ENCODE data around the gene C1QTNF3. TPM values are rescaled to one million over a fixed set of nuclear protein-coding genes. Genes with fewer than 3 reads are reported as not detected.

C1QTNF3 gene
- total RNA-seq, 1 donor from 2014 or later, result 11.7 TPM

- no peak for DNase-seq
These were observed 47.1 kb downstream of the C1QTNF3 start for GRCh38 chr5:33995865-33996264.

DNA sequence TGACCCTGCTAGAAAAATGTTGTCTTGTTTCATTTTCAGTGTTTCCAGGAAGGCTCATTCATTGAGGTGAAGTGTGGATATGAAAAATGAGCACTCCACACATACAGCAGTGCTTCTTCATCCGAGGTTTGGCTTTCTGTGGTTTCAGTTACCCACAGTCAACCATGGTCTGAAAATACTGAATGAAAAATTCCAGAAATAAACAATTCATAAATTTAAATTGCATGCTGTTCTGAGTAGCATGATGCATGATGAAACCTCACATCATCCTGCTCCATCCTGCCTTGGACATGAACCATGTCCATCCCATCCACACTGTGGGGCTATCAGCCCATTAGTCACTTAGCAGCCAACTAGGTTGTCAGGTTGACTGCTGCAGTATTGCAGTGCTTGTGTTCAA, 48.2 kb downstream of the C1QTNF3 start:
- no peak for DNase-seq

GRCh38 chr5:33992864-33993263, 50.1 kb downstream of the C1QTNF3 start:
- no peak for DNase-seq

DNA sequence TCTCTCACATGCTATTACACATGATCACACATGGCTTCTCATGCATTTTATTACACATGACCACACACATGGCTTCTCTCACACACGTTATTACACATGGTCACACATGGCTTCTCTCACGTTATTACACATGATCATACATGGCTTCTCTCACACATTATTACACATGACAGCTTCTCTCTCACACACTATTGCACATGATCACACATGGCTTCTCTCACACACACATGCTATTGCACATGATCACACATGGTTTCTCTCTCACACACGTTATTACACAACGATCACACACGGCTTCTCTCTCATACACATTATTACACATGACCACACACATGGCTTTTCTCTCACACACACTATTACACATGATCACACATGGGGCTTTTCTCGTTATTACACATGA, 57.6 kb downstream of the C1QTNF3 start:
- DNase-seq, result no peak

DNA sequence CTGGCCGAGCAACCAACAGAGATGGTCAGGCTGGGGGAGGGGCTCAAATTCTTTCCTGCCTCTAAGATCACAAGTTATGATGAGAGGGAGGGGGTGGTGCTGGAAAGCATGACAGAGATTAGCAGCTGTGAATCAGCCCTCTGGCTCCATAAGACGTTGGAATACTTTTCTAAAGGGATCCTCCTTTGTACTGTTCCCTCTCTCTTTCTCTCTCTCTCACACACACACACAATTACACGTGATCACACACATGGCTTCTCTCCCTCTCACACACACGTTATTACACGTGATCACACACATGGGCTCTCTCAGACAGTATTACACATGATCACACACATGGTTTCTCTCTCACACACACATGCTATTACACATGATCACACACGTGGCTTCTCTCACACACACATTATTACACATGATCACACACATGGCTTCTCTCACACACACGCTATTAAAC, 58.3 kb downstream of the C1QTNF3 start, which contains the start of gene SLC45A2:
Gene SLC45A2, minus strand, starts transcription at position 23 of the 454 bp plus-strand sequence. CDS start 110 bp downstream, outside the sequence.
- no peak for DNase-seq

DNA sequence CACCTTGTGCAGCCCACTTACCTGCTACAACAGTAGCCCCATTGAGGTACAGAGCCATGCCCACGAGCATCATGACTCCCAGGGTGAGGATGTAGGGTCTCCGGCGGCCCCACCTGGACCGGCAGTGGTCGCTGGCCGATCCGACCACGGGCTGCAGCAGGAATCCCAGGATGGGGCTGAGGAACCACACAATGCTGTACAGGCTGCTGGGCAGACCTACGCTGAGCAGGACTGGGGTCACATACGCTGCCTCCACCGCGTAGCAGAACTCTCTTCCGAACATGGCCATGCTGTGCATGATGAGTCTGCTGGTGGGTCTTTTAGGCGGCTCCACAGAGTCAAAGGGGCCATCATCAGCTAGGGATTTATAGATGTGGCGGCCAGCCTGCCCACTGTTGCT, 58.8 kb downstream of the C1QTNF3 start:
- no peak for DNase-seq

- no peak for DNase-seq
These were observed 61.4 kb downstream of the C1QTNF3 start for GRCh38 chr5:33981408-33982162.

GRCh38 chr5:33980030-33980429, 63.0 kb downstream of the C1QTNF3 start:
- no peak for DNase-seq

GRCh38 chr5:33978306-33978705, 64.7 kb downstream of the C1QTNF3 start:
- DNase-seq, result no peak

DNA sequence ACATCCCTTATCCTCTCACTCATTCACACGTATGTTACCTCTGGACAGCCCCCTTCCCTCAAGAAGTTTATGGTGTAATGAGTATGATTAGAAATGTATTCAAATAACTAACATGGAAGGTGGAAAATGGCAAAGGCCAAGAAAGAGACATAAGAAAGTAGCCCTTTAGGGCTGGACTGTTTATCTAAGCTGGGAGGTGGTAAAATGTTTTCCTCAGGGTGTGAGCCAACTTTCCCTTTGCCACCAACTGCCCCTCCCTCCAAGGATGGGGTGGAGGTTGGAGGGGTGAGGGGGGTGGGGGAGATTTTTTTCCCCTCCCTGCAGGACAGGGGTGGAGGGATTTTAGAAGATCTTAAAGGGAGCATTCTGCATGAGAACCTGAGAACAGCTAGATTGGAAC, 66.7 kb downstream of the C1QTNF3 start:
- DNase-seq, result no peak

DNA sequence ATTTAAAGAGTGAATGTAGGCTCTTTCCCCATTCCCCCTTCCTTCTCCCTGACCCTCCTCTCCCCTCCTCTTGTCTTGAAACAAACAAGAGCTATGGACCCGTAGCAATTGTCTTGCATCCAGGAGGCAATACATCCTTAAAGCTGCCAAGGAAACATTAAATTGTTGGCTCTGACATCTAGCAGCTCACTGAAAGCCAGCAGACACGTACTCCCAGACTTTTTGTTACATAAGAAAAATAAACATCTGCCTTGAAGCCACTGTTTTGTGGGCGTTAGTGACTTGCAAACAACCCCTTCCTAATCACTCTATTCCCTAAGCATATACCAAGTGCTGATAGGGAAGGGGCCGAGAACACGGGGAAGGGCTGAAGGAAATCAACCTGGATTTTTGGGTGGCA, 67.2 kb downstream of the C1QTNF3 start:
- no peak for DNase-seq

DNA sequence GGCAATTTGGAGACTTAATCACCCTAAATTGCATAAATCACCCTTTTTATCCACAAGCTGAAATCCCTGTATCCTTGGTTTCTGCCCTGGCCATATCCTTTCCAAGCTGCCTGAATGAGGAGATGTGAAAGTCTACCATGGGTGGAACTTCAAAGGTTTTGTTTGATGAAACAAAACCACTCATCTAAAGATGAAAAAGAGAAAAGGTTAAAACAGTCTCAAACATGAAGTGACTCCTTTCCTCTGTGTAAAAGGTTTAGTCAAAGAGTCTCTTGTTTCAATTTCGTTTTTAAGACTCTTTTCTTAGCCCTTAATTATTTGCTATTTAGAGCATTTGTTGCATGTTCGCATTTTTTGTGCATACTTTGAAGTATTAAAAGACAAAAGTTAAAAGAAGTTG, 69.7 kb downstream of the C1QTNF3 start:
- no peak for DNase-seq

GRCh38 chr5:33969572-33970452, 73.2 kb downstream of the C1QTNF3 start:
- no peak for DNase-seq

DNA sequence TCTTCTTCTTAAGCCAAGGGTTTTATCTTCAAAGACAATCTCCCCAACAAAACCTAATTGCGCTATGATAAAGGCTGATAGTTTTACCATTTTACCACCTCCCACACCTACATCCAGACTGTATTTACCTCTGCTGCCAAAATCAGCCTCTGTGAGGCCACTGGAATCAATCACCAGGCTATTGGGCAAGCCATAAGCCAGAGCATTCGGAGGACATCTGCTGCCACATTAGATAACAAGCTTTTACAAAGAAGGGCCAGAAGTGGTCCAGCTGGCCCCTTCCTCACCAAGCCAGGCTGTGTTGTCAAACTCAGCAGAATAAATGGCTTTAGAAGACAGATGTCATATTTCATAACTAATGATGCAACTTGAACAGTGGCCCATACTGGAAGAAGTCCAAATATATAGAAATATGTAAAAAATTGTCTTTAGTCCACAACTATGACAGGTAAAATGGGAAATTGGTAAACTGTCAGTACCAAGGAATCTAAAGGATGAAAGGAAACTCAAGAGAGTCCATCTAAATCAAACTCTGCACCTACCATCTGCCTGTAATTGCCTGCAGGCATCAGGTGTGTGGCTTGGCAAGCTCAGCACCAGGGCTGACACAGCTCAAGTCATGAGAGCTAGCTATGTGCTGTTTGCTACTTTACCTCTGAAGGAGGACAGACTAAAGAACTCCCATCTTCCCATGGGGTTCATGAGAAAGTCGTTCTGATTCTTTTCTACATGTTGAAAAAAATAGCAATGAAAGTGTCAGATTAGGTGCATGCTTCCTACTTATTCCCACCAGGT, 74.6 kb downstream of the C1QTNF3 start:
- no peak for DNase-seq

Small RNA genes lying within 50 kb of the gene (small RNA-seq; reads per million reads assigned to genes)
- gene AC139783.1, result not detected

Other genes starting within 250 kb of the C1QTNF3 start
- gene ADAMTS12, start 151.2 kb downstream of the C1QTNF3 start, total RNA-seq, result 1.2 TPM
- gene RXFP3, start 106.8 kb downstream of the C1QTNF3 start, total RNA-seq, result 0.94 TPM
- gene SLC45A2, start 58.5 kb downstream of the C1QTNF3 start, total RNA-seq, result 0.16 TPM
- 10.6 TPM for gene AMACR, start 35.2 kb downstream of the C1QTNF3 start, total RNA-seq

Data from occipital lobe (tissue), 3 donors.